ENCODE data around the gene ESPNL.

ESPNL gene

GRCh38 chr2:238081561-238081960 lies 18.6 kb upstream of the ESPNL start:
- Histone ChIP-seq H3K4me3 (ENCODE audit: insufficient read depth in 1 of 2, low read depth in 1 of 2, low read length in 2 of 2) (no peak overlapping the region), H3K9me3 (ENCODE audit: control insufficient read depth, low read length) (no peaks in the 10 kb centered on the region), H4K91ac (ENCODE audit: low read length) (no peak overlapping the region), H3K27ac (ENCODE audit: low read length, poor library complexity, severe bottlenecking) (no peak overlapping the region), H3K79me1 (replicated peaks; ENCODE audit: low read length, poor library complexity, severe bottlenecking) (peaks cover 7% of the 10 kb centered on the region), H3K4me2 (ENCODE audit: low read length, poor library complexity, severe bottlenecking) (no peak overlapping the region), H3K36me3 (ENCODE audit: control insufficient read depth in 1 of 2, insufficient read depth in 2 of 2, low read depth in 1 of 2, low read length in 2 of 2) (peaks cover 35 to 37% of the 10 kb centered on the region in 2 experiments), H3K4me1 (ENCODE audit: control insufficient read depth, insufficient read depth, low read depth, low read length) (no peaks in the 10 kb centered on the region), H4K8ac (ENCODE audit: low read length) (no peak overlapping the region), H2BK5ac (ENCODE audit: low read depth, low read length, poor library complexity, severe bottlenecking) (no peak overlapping the region), H3K27me3 (ENCODE audit: control insufficient read depth in 1 of 2, insufficient read depth in 1 of 2, low read length in 2 of 2) (no peaks in the 10 kb centered on the region), H2BK15ac (ENCODE audit: low read depth, poor library complexity, severe bottlenecking) (no peak overlapping the region), H3K9ac (ENCODE audit: low read length) (no peak overlapping the region), H2AFZ (ENCODE audit: low read depth, low read length) (no peak overlapping the region), H2AK5ac (ENCODE audit: low read length, severe bottlenecking) (no peak overlapping the region), H3K4ac (ENCODE audit: low read depth in 1 of 2, low read length in 2 of 2) (no peak overlapping the region), H2BK120ac (ENCODE audit: low read depth, low read length) (no peak overlapping the region), H3K14ac (ENCODE audit: low read length in 2 of 2) (no peak overlapping the region), H3K18ac (ENCODE audit: low read depth in 1 of 2, low read length in 2 of 2) (no peak overlapping the region), H3K23ac (ENCODE audit: low read length in 2 of 2) (no peak overlapping the region), H2BK12ac (ENCODE audit: low read length in 2 of 2) (no peak overlapping the region)
- DNase-seq, result no peak
- 98% methylated on average over 15 of the region's 16 CpGs for WGBS

DNA sequence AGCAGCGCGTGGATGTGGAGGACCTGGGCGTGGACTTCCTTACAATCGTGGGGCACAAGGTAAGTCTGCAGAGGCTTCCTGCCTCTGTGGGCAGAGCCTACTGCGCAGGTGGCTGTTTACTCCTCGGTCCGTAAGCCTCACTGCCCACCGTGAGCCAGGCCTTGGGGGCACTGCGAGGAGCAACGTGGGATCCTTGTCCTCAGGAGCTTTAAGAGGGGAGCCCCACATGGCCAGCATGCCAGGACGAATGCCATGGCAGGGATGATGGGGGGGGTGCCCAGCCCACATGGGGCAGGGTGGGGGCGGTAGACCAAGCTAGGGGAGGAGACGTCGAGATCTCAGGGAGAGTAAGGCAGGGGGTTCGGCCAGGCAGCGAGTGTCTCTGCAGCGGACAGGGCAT lies 18.0 kb upstream of the ESPNL start:
- H2BK5ac ChIP-seq (ENCODE audit: low read depth, low read length, poor library complexity, severe bottlenecking), result no peak overlapping the region
- H2AK5ac ChIP-seq (ENCODE audit: low read length, severe bottlenecking), result no peak overlapping the region
- H2BK15ac ChIP-seq (ENCODE audit: low read depth, poor library complexity, severe bottlenecking), result no peak overlapping the region
- H3K27me3 ChIP-seq (ENCODE audit: control insufficient read depth in 1 of 2, insufficient read depth in 1 of 2, low read length in 2 of 2), result no peaks in the 10 kb centered on the region
- peak overlapping the region; percentile 18 for H4K91ac ChIP-seq (ENCODE audit: low read length)
- no peak overlapping the region for H4K8ac ChIP-seq (ENCODE audit: low read length)
- H3K4ac ChIP-seq (ENCODE audit: low read depth in 1 of 2, low read length in 2 of 2), result no peak overlapping the region
- H3K18ac ChIP-seq (ENCODE audit: low read depth in 1 of 2, low read length in 2 of 2), result no peak overlapping the region
- DNase-seq, result no peak
- peaks cover 7% of the 10 kb centered on the region for H3K79me1 ChIP-seq (replicated peaks; ENCODE audit: low read length, poor library complexity, severe bottlenecking)
- no peak overlapping the region for H2BK120ac ChIP-seq (ENCODE audit: low read depth, low read length)
- H3K9me3 ChIP-seq (ENCODE audit: control insufficient read depth, low read length), result no peaks in the 10 kb centered on the region
- H2BK12ac ChIP-seq (ENCODE audit: low read length in 2 of 2), result no peak overlapping the region
- no peak overlapping the region for H3K4me3 ChIP-seq (ENCODE audit: insufficient read depth in 1 of 2, low read depth in 1 of 2, low read length in 2 of 2)
- no peak overlapping the region for H3K4me2 ChIP-seq (ENCODE audit: low read length, poor library complexity, severe bottlenecking)
- 98% methylated on average over 17 of the region's 17 CpGs for WGBS
- H3K14ac ChIP-seq (ENCODE audit: low read length in 2 of 2), result no peak overlapping the region
- no peak overlapping the region for H2AFZ ChIP-seq (ENCODE audit: low read depth, low read length)
- H3K27ac ChIP-seq (ENCODE audit: low read length, poor library complexity, severe bottlenecking), result no peak overlapping the region
- no peak overlapping the region for H3K23ac ChIP-seq (ENCODE audit: low read length in 2 of 2)
- peaks cover 35 to 37% of the 10 kb centered on the region in 2 experiments for H3K36me3 ChIP-seq (ENCODE audit: control insufficient read depth in 1 of 2, insufficient read depth in 2 of 2, low read depth in 1 of 2, low read length in 2 of 2)
- no peaks in the 10 kb centered on the region for H3K4me1 ChIP-seq (ENCODE audit: control insufficient read depth, insufficient read depth, low read depth, low read length)
- no peak overlapping the region for H3K9ac ChIP-seq (ENCODE audit: low read length)

GRCh38 chr2:238082827-238083226 lies 17.3 kb upstream of the ESPNL start:
- Histone ChIP-seq H2BK15ac (ENCODE audit: low read depth, poor library complexity, severe bottlenecking) (no peak overlapping the region), H2AK5ac (ENCODE audit: low read length, severe bottlenecking) (no peak overlapping the region), H3K4me1 (ENCODE audit: control insufficient read depth, insufficient read depth, low read depth, low read length) (no peaks in the 10 kb centered on the region), H3K9me3 (ENCODE audit: control insufficient read depth, low read length) (no peaks in the 10 kb centered on the region), H3K36me3 (ENCODE audit: control insufficient read depth in 1 of 2, insufficient read depth in 2 of 2, low read depth in 1 of 2, low read length in 2 of 2) (peaks cover 35 to 37% of the 10 kb centered on the region in 2 experiments), H3K79me1 (replicated peaks; ENCODE audit: low read length, poor library complexity, severe bottlenecking) (peaks cover 7% of the 10 kb centered on the region), H2AFZ (ENCODE audit: low read depth, low read length) (no peak overlapping the region), H4K91ac (ENCODE audit: low read length) (no peak overlapping the region), H4K8ac (ENCODE audit: low read length) (no peak overlapping the region), H2BK12ac (ENCODE audit: low read length in 2 of 2) (no peak overlapping the region), H3K18ac (ENCODE audit: low read depth in 1 of 2, low read length in 2 of 2) (no peak overlapping the region), H2BK5ac (ENCODE audit: low read depth, low read length, poor library complexity, severe bottlenecking) (no peak overlapping the region), H3K4ac (ENCODE audit: low read depth in 1 of 2, low read length in 2 of 2) (no peak overlapping the region), H3K4me3 (ENCODE audit: insufficient read depth in 1 of 2, low read depth in 1 of 2, low read length in 2 of 2) (no peak overlapping the region), H3K27ac (ENCODE audit: low read length, poor library complexity, severe bottlenecking) (no peak overlapping the region), H3K23ac (ENCODE audit: low read length in 2 of 2) (no peak overlapping the region), H3K9ac (ENCODE audit: low read length) (no peak overlapping the region), H3K4me2 (ENCODE audit: low read length, poor library complexity, severe bottlenecking) (no peak overlapping the region), H2BK120ac (ENCODE audit: low read depth, low read length) (no peak overlapping the region), H3K14ac (ENCODE audit: low read length in 2 of 2) (no peak overlapping the region), H3K27me3 (ENCODE audit: control insufficient read depth in 1 of 2, insufficient read depth in 1 of 2, low read length in 2 of 2) (no peaks in the 10 kb centered on the region)
- 98% methylated on average over 7 of the region's 7 CpGs for WGBS
- no peak for DNase-seq

GRCh38 chr2:238083919-238084318 lies 16.2 kb upstream of the ESPNL start:
- Histone ChIP-seq H3K4ac (ENCODE audit: low read depth in 1 of 2, low read length in 2 of 2) (no peak overlapping the region), H2BK120ac (ENCODE audit: low read depth, low read length) (no peak overlapping the region), H3K4me2 (ENCODE audit: low read length, poor library complexity, severe bottlenecking) (no peak overlapping the region), H3K36me3 (ENCODE audit: control insufficient read depth in 1 of 2, insufficient read depth in 2 of 2, low read depth in 1 of 2, low read length in 2 of 2) (peaks cover 35 to 37% of the 10 kb centered on the region in 2 experiments), H2AFZ (ENCODE audit: low read depth, low read length) (no peak overlapping the region), H4K8ac (ENCODE audit: low read length) (no peak overlapping the region), H3K27ac (ENCODE audit: low read length, poor library complexity, severe bottlenecking) (no peak overlapping the region), H3K27me3 (ENCODE audit: control insufficient read depth in 1 of 2, insufficient read depth in 1 of 2, low read length in 2 of 2) (no peaks in the 10 kb centered on the region), H2BK15ac (ENCODE audit: low read depth, poor library complexity, severe bottlenecking) (no peak overlapping the region), H3K23ac (ENCODE audit: low read length in 2 of 2) (no peak overlapping the region), H3K18ac (ENCODE audit: low read depth in 1 of 2, low read length in 2 of 2) (no peak overlapping the region), H2BK12ac (ENCODE audit: low read length in 2 of 2) (no peak overlapping the region), H3K4me3 (ENCODE audit: insufficient read depth in 1 of 2, low read depth in 1 of 2, low read length in 2 of 2) (no peak overlapping the region), H3K14ac (ENCODE audit: low read length in 2 of 2) (no peak overlapping the region), H3K9me3 (ENCODE audit: control insufficient read depth, low read length) (no peaks in the 10 kb centered on the region), H2BK5ac (ENCODE audit: low read depth, low read length, poor library complexity, severe bottlenecking) (no peak overlapping the region), H4K91ac (ENCODE audit: low read length) (no peak overlapping the region), H3K4me1 (ENCODE audit: control insufficient read depth, insufficient read depth, low read depth, low read length) (no peaks in the 10 kb centered on the region), H3K9ac (ENCODE audit: low read length) (no peak overlapping the region), H3K79me1 (replicated peaks; ENCODE audit: low read length, poor library complexity, severe bottlenecking) (peaks cover 7% of the 10 kb centered on the region), H2AK5ac (ENCODE audit: low read length, severe bottlenecking) (no peak overlapping the region)
- WGBS, result 98% methylated on average over 5 of the region's 5 CpGs
- no peak for DNase-seq
